Liver (tissue), 9 donors: ENCODE data around the gene DPF3. TPM values are rescaled to one million over a fixed set of nuclear protein-coding genes. Genes with fewer than 3 reads are reported as not detected.

Experiments
- DNase-seq: peaks from one replicate; pipeline ENCODE4 v3.0.0-alpha.2; 2017; ENCODE audit warnings: low spot score
- H3K27ac ChIP-seq, 2 donors: one replicate each; pipeline ENCODE4 v1.7.0; 2013; ENCODE audit warnings: inconsistent platforms in 2 of 2, low read length in 2 of 2, control low read depth in 1 of 2, low read depth in 1 of 2, mild to moderate bottlenecking in 1 of 2
- H3K27me3 ChIP-seq, 4 donors: one replicate each; pipeline versions ENCODE4 v1.6.1 to v1.7.0; 2013; ENCODE audit warnings: low read length in 3 of 4, inconsistent platforms in 1 of 4, mild to moderate bottlenecking in 1 of 4, moderate library complexity in 1 of 4; ENCODE audit not compliant: control insufficient read depth in 4 of 4, insufficient read depth in 4 of 4
- H3K36me3 ChIP-seq, 4 donors: one replicate each; pipeline versions ENCODE4 v1.6.1 to v1.7.0; 2013; ENCODE audit warnings: low read length in 3 of 4, mild to moderate bottlenecking in 3 of 4, low read depth in 1 of 4, moderate library complexity in 1 of 4; ENCODE audit not compliant: control insufficient read depth in 4 of 4, insufficient read depth in 3 of 4
- H3K4me1 ChIP-seq, 4 donors: one replicate each; pipeline versions ENCODE4 v1.6.1 to v1.7.0; 2013; ENCODE audit warnings: low read length in 3 of 4, mild to moderate bottlenecking in 3 of 4, moderate library complexity in 1 of 4; ENCODE audit not compliant: control insufficient read depth in 4 of 4, insufficient read depth in 4 of 4
- H3K4me3 ChIP-seq, 3 donors: one replicate each; pipeline versions ENCODE4 v1.6.1 to v1.7.0; 2013; ENCODE audit warnings: low read length in 3 of 3, control low read depth in 1 of 3, low read depth in 1 of 3, mild to moderate bottlenecking in 1 of 3
- H3K9ac ChIP-seq, 2 donors: one replicate each; pipeline ENCODE4 v1.7.0; 2013; ENCODE audit warnings: low read length in 2 of 2, mild to moderate bottlenecking in 2 of 2, moderate library complexity in 2 of 2, control low read depth in 1 of 2, low read depth in 1 of 2
- H3K9me3 ChIP-seq, 4 donors: one replicate each; pipeline versions ENCODE4 v1.6.1 to v1.7.0; 2013; ENCODE audit warnings: low read length in 3 of 4; ENCODE audit not compliant: control insufficient read depth in 4 of 4
- EGR1 ChIP-seq, 2 donors: IDR thresholded peaks; 2 replicates each; pipeline ENCODE4 v1.6.1; 2016 to 2018; ENCODE audit warnings: antibody characterized with exemption in 2 of 2, low read depth in 2 of 2
- FOXA1 ChIP-seq: IDR thresholded peaks from 2 replicates; pipeline ENCODE4 v1.6.1; 2016; ENCODE audit warnings: antibody characterized with exemption
- FOXA2 ChIP-seq: IDR thresholded peaks from 2 replicates; pipeline ENCODE4 v1.6.1; 2016; ENCODE audit warnings: antibody characterized with exemption
- HNF4A ChIP-seq, 2 donors: conservative IDR thresholded peaks; 2 replicates each; pipeline ENCODE4 v1.6.1; 2016; ENCODE audit warnings: antibody characterized with exemption in 2 of 2, mild to moderate bottlenecking in 2 of 2
- HNF4G ChIP-seq: IDR thresholded peaks from 2 replicates; pipeline ENCODE4 v1.6.1; 2016; ENCODE audit warnings: antibody characterized with exemption
- JUND ChIP-seq, 2 donors: IDR thresholded peaks; 2 replicates each; pipeline ENCODE4 v1.6.1; 2016; ENCODE audit warnings: antibody characterized with exemption in 2 of 2
- NR2F2 ChIP-seq: IDR thresholded peaks from 2 replicates; pipeline ENCODE4 v1.6.1; 2016; ENCODE audit warnings: antibody characterized with exemption
- RAD21 ChIP-seq, 2 donors: IDR thresholded peaks; 2 replicates each; pipeline ENCODE4 v1.6.1; 2016; ENCODE audit warnings: antibody characterized with exemption in 2 of 2, mild to moderate bottlenecking in 2 of 2
- RXRA ChIP-seq, 2 donors: IDR thresholded peaks; 2 replicates each; pipeline ENCODE4 v1.6.1; 2017 to 2018; ENCODE audit warnings: antibody characterized with exemption in 2 of 2, mild to moderate bottlenecking in 1 of 2
- SP1 ChIP-seq: IDR thresholded peaks from 2 replicates; pipeline ENCODE4 v1.6.1; 2018; ENCODE audit warnings: antibody characterized with exemption, mild to moderate bottlenecking
- TAF1 ChIP-seq: conservative IDR thresholded peaks from 2 replicates; pipeline ENCODE4 v1.6.1; 2016; ENCODE audit warnings: antibody characterized with exemption, mild to moderate bottlenecking
- YY1 ChIP-seq: IDR thresholded peaks from 2 replicates; pipeline ENCODE4 v1.6.1; 2016; ENCODE audit warnings: antibody characterized with exemption, mild to moderate bottlenecking
- WGBS: extraction: QIAGEN DNeasy Blood & Tissue Kit; methylation state at CpG from one replicate; pipeline ENCODE4 v1.1.7; 2013; 5-methylcytosine and 5-hydroxymethylcytosine counted together
- polyA plus RNA-seq, 2 donors: library from polyadenylated mRNA; stranded (reverse) in 1 of 2; unstranded in 1 of 2; fragments of 200-250 nt in 1 of 2; fragments of >200 nt in 1 of 2; fragmentation: Nextera tagmentation in 1 of 2; extraction: Ambion mirVana in 1 of 2; gene quantifications; one replicate each; pipeline versions ENCODE4 v1.2.1 to v1.2.3, GENCODE V29; 2013 to 2015
- total RNA-seq, 2 donors: library from RNA; depleted of rRNA; stranded (reverse); fragments of >200 nt; gene quantifications; one replicate each; pipeline ENCODE4 v1.2.3, GENCODE V29; 2014
- TF ChIP-seq, protein P1 (sequence below): IDR thresholded peaks from 2 replicates; pipeline ENCODE4 v1.6.1; 2016; ENCODE audit warnings: antibody characterized with exemption
- TF ChIP-seq, protein P2 (sequence below): IDR thresholded peaks from 2 replicates; pipeline ENCODE4 v1.6.1; 2016; ENCODE audit warnings: antibody characterized with exemption
- TF ChIP-seq, protein P3 (sequence below): IDR thresholded peaks from 2 replicates; pipeline ENCODE4 v1.6.1; 2016; ENCODE audit warnings: antibody characterized with exemption
- TF ChIP-seq, protein P4 (sequence below): fragments of 150-350 bp; IDR thresholded peaks from 2 replicates; pipeline ENCODE4 v1.5.1; 2017; ENCODE audit warnings: improper control_type of control experiment, low read depth, low read length; ENCODE audit not compliant: missing input control
- TF ChIP-seq, protein P5 (sequence below): IDR thresholded peaks from 2 replicates; pipeline ENCODE4 v1.6.1; 2016; ENCODE audit warnings: antibody characterized with exemption, mild to moderate bottlenecking
- donor health status: healthy.
- donor health status: healthy.
- donor health status: healthy.
- donor health status: healthy.
- donor health status: healthy.

The DPF3 gene
- total and polyA plus RNA-seq, 4 donors, result 1.1 to 23.2 (median 2.5) TPM

DNA sequence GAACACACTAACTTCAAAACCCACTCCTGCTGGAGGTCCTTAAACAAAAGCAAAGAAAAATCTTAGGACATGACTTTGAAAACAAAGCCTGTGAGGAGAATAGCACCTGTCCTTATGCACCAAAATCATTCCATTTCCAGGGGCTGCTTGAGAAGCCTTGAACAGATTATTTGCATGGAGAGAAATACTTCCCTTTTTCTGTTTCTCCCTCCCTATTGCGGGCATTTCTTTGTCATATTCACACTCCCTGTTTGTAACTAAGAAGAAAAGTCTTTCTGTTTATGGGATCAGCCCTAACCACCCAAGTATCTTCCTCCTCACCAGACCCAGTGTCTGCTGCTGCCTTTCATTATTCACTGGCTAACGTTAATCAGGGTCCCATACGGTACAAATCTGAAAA is 218.8 kb downstream of the DPF3 start:
- no peak overlapping the region for H3K4me3 ChIP-seq
- H3K9ac ChIP-seq, result no peak overlapping the region
- no peak overlapping the region for H3K27ac ChIP-seq
- peaks cover 2 to 21% (median 10%) of the 10 kb centered on the region in 4 donors for H3K36me3 ChIP-seq
- no peaks in the 10 kb centered on the region for H3K9me3 ChIP-seq
- TF ChIP-seq, protein P1, sequence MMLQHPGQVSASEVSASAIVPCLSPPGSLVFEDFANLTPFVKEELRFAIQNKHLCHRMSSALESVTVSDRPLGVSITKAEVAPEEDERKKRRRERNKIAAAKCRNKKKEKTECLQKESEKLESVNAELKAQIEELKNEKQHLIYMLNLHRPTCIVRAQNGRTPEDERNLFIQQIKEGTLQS, result no peak
- TF ChIP-seq HNF4G (no peak), FOXA1 (no peak), NR2F2 (no peak), RXRA (IDR thresholded peaks at IDR 0.05) (no peak), RAD21 (IDR thresholded peaks at IDR 0.05) (no peak), YY1 (no peak), SP1 (no peak), HNF4A (conservative IDR thresholded peaks at IDR 0.05) (no peak), EGR1 (IDR thresholded peaks at IDR 0.05; ENCODE audit: low read depth in 2 of 2) (no peak)
- TF ChIP-seq, protein P2, sequence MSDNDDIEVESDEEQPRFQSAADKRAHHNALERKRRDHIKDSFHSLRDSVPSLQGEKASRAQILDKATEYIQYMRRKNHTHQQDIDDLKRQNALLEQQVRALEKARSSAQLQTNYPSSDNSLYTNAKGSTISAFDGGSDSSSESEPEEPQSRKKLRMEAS, result no peak
- TF ChIP-seq, protein P3, sequence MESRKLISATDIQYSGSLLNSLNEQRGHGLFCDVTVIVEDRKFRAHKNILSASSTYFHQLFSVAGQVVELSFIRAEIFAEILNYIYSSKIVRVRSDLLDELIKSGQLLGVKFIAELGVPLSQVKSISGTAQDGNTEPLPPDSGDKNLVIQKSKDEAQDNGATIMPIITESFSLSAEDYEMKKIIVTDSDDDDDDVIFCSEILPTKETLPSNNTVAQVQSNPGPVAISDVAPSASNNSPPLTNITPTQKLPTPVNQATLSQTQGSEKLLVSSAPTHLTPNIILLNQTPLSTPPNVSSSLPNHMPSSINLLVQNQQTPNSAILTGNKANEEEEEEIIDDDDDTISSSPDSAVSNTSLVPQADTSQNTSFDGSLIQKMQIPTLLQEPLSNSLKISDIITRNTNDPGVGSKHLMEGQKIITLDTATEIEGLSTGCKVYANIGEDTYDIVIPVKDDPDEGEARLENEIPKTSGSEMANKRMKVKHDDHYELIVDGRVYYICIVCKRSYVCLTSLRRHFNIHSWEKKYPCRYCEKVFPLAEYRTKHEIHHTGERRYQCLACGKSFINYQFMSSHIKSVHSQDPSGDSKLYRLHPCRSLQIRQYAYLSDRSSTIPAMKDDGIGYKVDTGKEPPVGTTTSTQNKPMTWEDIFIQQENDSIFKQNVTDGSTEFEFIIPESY, result no peak
- TF ChIP-seq, protein P4, sequence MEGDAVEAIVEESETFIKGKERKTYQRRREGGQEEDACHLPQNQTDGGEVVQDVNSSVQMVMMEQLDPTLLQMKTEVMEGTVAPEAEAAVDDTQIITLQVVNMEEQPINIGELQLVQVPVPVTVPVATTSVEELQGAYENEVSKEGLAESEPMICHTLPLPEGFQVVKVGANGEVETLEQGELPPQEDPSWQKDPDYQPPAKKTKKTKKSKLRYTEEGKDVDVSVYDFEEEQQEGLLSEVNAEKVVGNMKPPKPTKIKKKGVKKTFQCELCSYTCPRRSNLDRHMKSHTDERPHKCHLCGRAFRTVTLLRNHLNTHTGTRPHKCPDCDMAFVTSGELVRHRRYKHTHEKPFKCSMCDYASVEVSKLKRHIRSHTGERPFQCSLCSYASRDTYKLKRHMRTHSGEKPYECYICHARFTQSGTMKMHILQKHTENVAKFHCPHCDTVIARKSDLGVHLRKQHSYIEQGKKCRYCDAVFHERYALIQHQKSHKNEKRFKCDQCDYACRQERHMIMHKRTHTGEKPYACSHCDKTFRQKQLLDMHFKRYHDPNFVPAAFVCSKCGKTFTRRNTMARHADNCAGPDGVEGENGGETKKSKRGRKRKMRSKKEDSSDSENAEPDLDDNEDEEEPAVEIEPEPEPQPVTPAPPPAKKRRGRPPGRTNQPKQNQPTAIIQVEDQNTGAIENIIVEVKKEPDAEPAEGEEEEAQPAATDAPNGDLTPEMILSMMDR, result no peak
- TF ChIP-seq, protein P5, sequence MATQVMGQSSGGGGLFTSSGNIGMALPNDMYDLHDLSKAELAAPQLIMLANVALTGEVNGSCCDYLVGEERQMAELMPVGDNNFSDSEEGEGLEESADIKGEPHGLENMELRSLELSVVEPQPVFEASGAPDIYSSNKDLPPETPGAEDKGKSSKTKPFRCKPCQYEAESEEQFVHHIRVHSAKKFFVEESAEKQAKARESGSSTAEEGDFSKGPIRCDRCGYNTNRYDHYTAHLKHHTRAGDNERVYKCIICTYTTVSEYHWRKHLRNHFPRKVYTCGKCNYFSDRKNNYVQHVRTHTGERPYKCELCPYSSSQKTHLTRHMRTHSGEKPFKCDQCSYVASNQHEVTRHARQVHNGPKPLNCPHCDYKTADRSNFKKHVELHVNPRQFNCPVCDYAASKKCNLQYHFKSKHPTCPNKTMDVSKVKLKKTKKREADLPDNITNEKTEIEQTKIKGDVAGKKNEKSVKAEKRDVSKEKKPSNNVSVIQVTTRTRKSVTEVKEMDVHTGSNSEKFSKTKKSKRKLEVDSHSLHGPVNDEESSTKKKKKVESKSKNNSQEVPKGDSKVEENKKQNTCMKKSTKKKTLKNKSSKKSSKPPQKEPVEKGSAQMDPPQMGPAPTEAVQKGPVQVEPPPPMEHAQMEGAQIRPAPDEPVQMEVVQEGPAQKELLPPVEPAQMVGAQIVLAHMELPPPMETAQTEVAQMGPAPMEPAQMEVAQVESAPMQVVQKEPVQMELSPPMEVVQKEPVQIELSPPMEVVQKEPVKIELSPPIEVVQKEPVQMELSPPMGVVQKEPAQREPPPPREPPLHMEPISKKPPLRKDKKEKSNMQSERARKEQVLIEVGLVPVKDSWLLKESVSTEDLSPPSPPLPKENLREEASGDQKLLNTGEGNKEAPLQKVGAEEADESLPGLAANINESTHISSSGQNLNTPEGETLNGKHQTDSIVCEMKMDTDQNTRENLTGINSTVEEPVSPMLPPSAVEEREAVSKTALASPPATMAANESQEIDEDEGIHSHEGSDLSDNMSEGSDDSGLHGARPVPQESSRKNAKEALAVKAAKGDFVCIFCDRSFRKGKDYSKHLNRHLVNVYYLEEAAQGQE, result no peak
- H3K27me3 ChIP-seq, result no peaks in the 10 kb centered on the region
- no peaks in the 10 kb centered on the region for H3K4me1 ChIP-seq
- WGBS, result 79% methylated on average over 3 of the region's 3 CpGs
- no peak for DNase-seq

DNA sequence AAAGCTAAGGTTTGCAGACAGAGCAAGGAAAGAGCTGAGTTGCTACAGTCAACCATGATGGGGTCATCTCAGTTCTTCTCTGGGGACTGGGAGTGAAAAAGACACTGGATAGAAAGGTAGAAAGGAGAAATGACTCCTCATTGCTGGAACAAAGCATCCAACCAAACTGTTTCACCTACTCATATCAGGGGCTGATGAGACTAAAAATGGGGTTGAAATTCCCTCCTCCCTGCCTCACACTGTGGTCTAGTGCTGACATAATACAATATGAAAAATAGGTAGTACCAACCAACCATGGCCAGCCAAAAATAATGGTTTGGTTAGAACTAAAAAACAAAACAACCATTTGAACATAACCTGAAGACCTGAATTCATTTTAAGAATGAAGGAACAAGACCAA is 220.7 kb downstream of the DPF3 start:
- DNase-seq, result no peak
- no peaks in the 10 kb centered on the region for H3K4me1 ChIP-seq
- TF ChIP-seq, protein P4, result no peak
- no peak for TF ChIP-seq HNF4G
- no peak for TF ChIP-seq RXRA (IDR thresholded peaks at IDR 0.05)
- TF ChIP-seq TAF1, result no peak
- no peak for TF ChIP-seq FOXA2
- TF ChIP-seq SP1, result no peak
- TF ChIP-seq NR2F2, result no peak
- TF ChIP-seq, protein P1, result no peak
- TF ChIP-seq, protein P2, result no peak
- no peak for TF ChIP-seq FOXA1
- TF ChIP-seq HNF4A (conservative IDR thresholded peaks at IDR 0.05), result no peak
- no peak for TF ChIP-seq RAD21 (IDR thresholded peaks at IDR 0.05)
- TF ChIP-seq JUND (IDR thresholded peaks at IDR 0.05), result no peak
- TF ChIP-seq YY1, result no peak
- TF ChIP-seq, protein P3, result no peak

More for the DNA sequence above, 220.7 kb downstream of the DPF3 start:
- Histone ChIP-seq H3K27ac (no peak overlapping the region), H3K9ac (no peak overlapping the region), H3K36me3 (peaks cover 2 to 29% (median 12%) of the 10 kb centered on the region in 4 donors), H3K4me3 (no peak overlapping the region), H3K27me3 (no peaks in the 10 kb centered on the region), H3K9me3 (no peaks in the 10 kb centered on the region)
